Mesendoderm (in vitro differentiated cells): Measurements from ENCODE around the gene COL13A1.

ENCODE experiments used
- DNase-seq: peaks from one replicate; pipeline ENCODE4 v3.0.0; 2013
- H2AK5ac ChIP-seq: 2 replicates; pipeline ENCODE4 v1.6.1; 2013; ENCODE audit warnings: low read length, inconsistent platforms
- H2BK120ac ChIP-seq: 2 replicates; pipeline ENCODE4 v1.6.1; 2013; ENCODE audit warnings: low read depth, mild to moderate bottlenecking, low read length, moderate library complexity, mixed read lengths
- H2BK15ac ChIP-seq: replicated peaks from 2 replicates; pipeline ENCODE4 v1.6.1; 2013; ENCODE audit warnings: low read depth, mild to moderate bottlenecking, moderate library complexity
- H2BK5ac ChIP-seq: 2 replicates; pipeline ENCODE4 v1.6.1; 2013; ENCODE audit warnings: low read length, inconsistent platforms
- H3K18ac ChIP-seq: 2 replicates; pipeline ENCODE4 v1.6.1; 2013; ENCODE audit warnings: mild to moderate bottlenecking, low read length, mixed read lengths
- H3K23ac ChIP-seq: one replicate; pipeline ENCODE4 v1.6.1; 2013; ENCODE audit warnings: low read length
- H3K27ac ChIP-seq: 2 replicates; pipeline ENCODE4 v1.5.1; 2013; ENCODE audit warnings: low read depth, mild to moderate bottlenecking, inconsistent platforms, low read length, moderate library complexity
- H3K27me3 ChIP-seq: 2 replicates; pipeline ENCODE4 v1.6.1; 2013; ENCODE audit warnings: low read length, control low read depth, mild to moderate bottlenecking, inconsistent platforms; ENCODE audit not compliant: insufficient read depth, poor library complexity
- H3K36me3 ChIP-seq: 2 replicates; pipeline ENCODE4 v1.6.1; 2013; ENCODE audit warnings: low read length, inconsistent platforms; ENCODE audit not compliant: control insufficient read depth, insufficient read depth
- H3K4ac ChIP-seq: one replicate; pipeline ENCODE4 v1.6.1; 2013; ENCODE audit warnings: low read depth, mild to moderate bottlenecking, low read length, moderate library complexity
- H3K4me1 ChIP-seq: 2 replicates; pipeline ENCODE4 v1.6.1; 2013; ENCODE audit warnings: low read depth, low read length, inconsistent platforms; ENCODE audit not compliant: control insufficient read depth
- H3K4me2 ChIP-seq: 2 replicates; pipeline ENCODE4 v1.6.1; 2013; ENCODE audit warnings: low read length
- H3K4me3 ChIP-seq: 2 replicates; pipeline ENCODE4 v1.5.1; 2013; ENCODE audit warnings: mild to moderate bottlenecking, low read length
- H3K56ac ChIP-seq: one replicate; pipeline ENCODE4 v1.6.1; 2013; ENCODE audit warnings: low read length
- H3K79me1 ChIP-seq: 2 replicates; pipeline ENCODE4 v1.6.1; 2013; ENCODE audit warnings: low read length, inconsistent platforms
- H3K79me2 ChIP-seq: 2 replicates; pipeline ENCODE4 v1.6.1; 2013; ENCODE audit warnings: mild to moderate bottlenecking, low read length; ENCODE audit not compliant: control insufficient read depth, insufficient read depth
- H3K9ac ChIP-seq: 2 replicates; pipeline ENCODE4 v1.6.1; 2013; ENCODE audit warnings: low read length, inconsistent platforms
- H4K5ac ChIP-seq: one replicate; pipeline ENCODE4 v1.6.1; 2013; ENCODE audit warnings: low read length
- H4K8ac ChIP-seq: one replicate; pipeline ENCODE4 v1.6.1; 2013; ENCODE audit warnings: low read depth, mild to moderate bottlenecking, control low read depth, low read length, moderate library complexity
- WGBS: extraction: QIAGEN DNeasy Blood & Tissue Kit; methylation state at CpG from one replicate; pipeline ENCODE4 v1.1.7; 2013; ENCODE audit warnings: low lambda C conversion rate, missing lambda C conversion rate; ENCODE audit not compliant: insufficient coverage; ENCODE audit errors: extremely low coverage; 5-methylcytosine and 5-hydroxymethylcytosine counted together

COL13A1 gene

GRCh38 chr10:69969977-69970376 is 168.3 kb downstream of the COL13A1 start:
- Histone ChIP-seq H3K4ac (no peak overlapping the region), H2AK5ac (no peak overlapping the region), H3K4me1 (no peaks in the 10 kb centered on the region), H3K79me1 (no peaks in the 10 kb centered on the region), H4K8ac (no peak overlapping the region), H3K23ac (no peak overlapping the region), H3K18ac (no peak overlapping the region), H3K4me3 (no peak overlapping the region), H3K27ac (no peak overlapping the region), H3K27me3 (no peaks in the 10 kb centered on the region), H2BK120ac (no peak overlapping the region), H2BK5ac (no peak overlapping the region), H3K56ac (no peak overlapping the region), H4K5ac (no peak overlapping the region), H3K9ac (no peak overlapping the region), H3K4me2 (no peak overlapping the region), H3K79me2 (no peaks in the 10 kb centered on the region), H2BK15ac (no peak overlapping the region), H3K36me3 (no peaks in the 10 kb centered on the region)
- no peak for DNase-seq
- no CpG with 5 or more reads among the region's 3 CpGs for WGBS

DNA sequence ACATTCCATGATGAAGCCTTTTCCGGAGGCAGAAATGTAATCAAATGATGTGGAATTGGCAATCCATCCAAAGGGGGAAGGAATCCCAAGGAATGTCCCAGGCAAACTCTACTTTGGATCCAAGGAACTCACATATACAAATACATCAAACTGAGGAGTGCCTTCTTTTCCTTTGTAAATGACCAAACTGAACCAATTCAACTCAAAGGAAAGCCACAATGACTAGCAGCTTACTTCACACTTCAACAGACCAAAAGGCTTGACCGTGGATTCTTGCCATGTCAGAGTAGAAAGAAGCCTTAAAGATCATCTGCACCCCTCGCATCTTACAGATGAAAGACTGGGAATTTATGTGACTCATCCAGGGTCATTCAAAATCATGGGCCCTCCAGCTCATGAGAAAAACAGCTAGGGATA is 171.3 kb downstream of the COL13A1 start:
- Histone ChIP-seq H3K79me1 (no peaks in the 10 kb centered on the region), H3K23ac (no peak overlapping the region), H2BK5ac (no peak overlapping the region), H3K27me3 (no peaks in the 10 kb centered on the region), H3K4ac (no peak overlapping the region), H3K36me3 (no peaks in the 10 kb centered on the region), H3K27ac (no peak overlapping the region), H3K4me2 (no peak overlapping the region), H3K79me2 (no peaks in the 10 kb centered on the region), H3K18ac (no peak overlapping the region), H3K9ac (no peak overlapping the region), H3K4me1 (no peaks in the 10 kb centered on the region), H4K5ac (no peak overlapping the region), H3K56ac (no peak overlapping the region), H2BK15ac (no peak overlapping the region), H4K8ac (no peak overlapping the region), H3K4me3 (no peak overlapping the region), H2BK120ac (no peak overlapping the region), H2AK5ac (no peak overlapping the region)
- no peak for DNase-seq
- no CpG with 5 or more reads among the region's 3 CpGs for WGBS

GRCh38 chr10:69973678-69974077 is 172.0 kb downstream of the COL13A1 start:
- no peak overlapping the region for H3K23ac ChIP-seq
- no peak overlapping the region for H2BK5ac ChIP-seq
- H3K18ac ChIP-seq: no peak overlapping the region
- no peak overlapping the region for H3K4ac ChIP-seq
- no peaks in the 10 kb centered on the region for H3K79me2 ChIP-seq
- no peak overlapping the region for H3K27ac ChIP-seq
- H3K4me3 ChIP-seq: no peak overlapping the region
- no peak overlapping the region for H3K4me2 ChIP-seq
- H3K56ac ChIP-seq: no peak overlapping the region
- no peak overlapping the region for H4K8ac ChIP-seq
- no peak overlapping the region for H2BK120ac ChIP-seq
- no peaks in the 10 kb centered on the region for H3K4me1 ChIP-seq
- no peaks in the 10 kb centered on the region for H3K27me3 ChIP-seq
- no peak overlapping the region for H2BK15ac ChIP-seq
- H3K9ac ChIP-seq: no peak overlapping the region
- no peaks in the 10 kb centered on the region for H3K36me3 ChIP-seq
- H4K5ac ChIP-seq: no peak overlapping the region
- H3K79me1 ChIP-seq: no peaks in the 10 kb centered on the region
- no peak for DNase-seq
- no peak overlapping the region for H2AK5ac ChIP-seq

DNA sequence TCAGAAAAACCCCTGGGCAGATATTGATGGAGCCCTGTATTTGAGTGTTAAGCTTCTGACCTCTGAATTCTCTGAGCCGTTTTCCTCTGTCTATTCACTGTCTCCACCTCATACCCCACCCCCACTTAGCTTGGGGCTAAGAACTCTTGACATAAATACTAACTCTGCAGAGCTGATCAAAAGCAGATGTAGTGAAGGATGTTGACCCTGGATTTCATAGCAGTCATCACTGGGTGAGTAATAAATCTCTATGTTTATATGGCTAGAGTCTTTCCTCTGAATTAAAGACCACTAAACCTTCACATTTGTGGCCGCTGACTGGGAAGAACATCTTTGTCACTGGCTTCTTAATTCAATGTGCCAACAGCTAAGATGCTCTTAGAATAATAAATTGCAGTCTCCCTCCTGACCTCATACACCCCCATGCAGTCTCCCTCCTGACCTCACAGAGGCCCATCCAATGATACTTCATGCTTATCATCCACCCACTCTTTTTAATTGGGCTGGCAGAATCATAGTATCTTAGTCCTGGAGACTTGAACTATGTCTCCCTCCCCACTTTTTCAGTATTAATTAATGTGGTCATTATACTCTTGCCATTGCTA is 172.9 kb downstream of the COL13A1 start:
- H4K5ac ChIP-seq: no peak overlapping the region
- no peaks in the 10 kb centered on the region for H3K36me3 ChIP-seq
- H3K79me1 ChIP-seq: no peaks in the 10 kb centered on the region
- H3K79me2 ChIP-seq: no peaks in the 10 kb centered on the region
- no peak overlapping the region for H2BK15ac ChIP-seq
- H3K23ac ChIP-seq: no peak overlapping the region
- no CpG with 5 or more reads among the region's 2 CpGs for WGBS
- H2BK120ac ChIP-seq: no peak overlapping the region
- H3K9ac ChIP-seq: no peak overlapping the region
- no peaks in the 10 kb centered on the region for H3K27me3 ChIP-seq
- H3K56ac ChIP-seq: no peak overlapping the region
- no peak overlapping the region for H2AK5ac ChIP-seq
- DNase-seq: no peak
- H3K4me2 ChIP-seq: no peak overlapping the region
- no peaks in the 10 kb centered on the region for H3K4me1 ChIP-seq
- no peak overlapping the region for H3K27ac ChIP-seq
- no peak overlapping the region for H2BK5ac ChIP-seq
- no peak overlapping the region for H3K18ac ChIP-seq
- no peak overlapping the region for H3K4me3 ChIP-seq
- no peak overlapping the region for H3K4ac ChIP-seq
- no peak overlapping the region for H4K8ac ChIP-seq

- no peak overlapping the region for H2BK5ac ChIP-seq
- no peak overlapping the region for H3K4ac ChIP-seq
- no peaks in the 10 kb centered on the region for H3K4me1 ChIP-seq
- H4K5ac ChIP-seq: no peak overlapping the region
- H3K79me2 ChIP-seq: no peaks in the 10 kb centered on the region
- H3K18ac ChIP-seq: no peak overlapping the region
- no peak overlapping the region for H2BK120ac ChIP-seq
- no peak overlapping the region for H3K4me2 ChIP-seq
- no peak overlapping the region for H3K9ac ChIP-seq
- H3K27ac ChIP-seq: no peak overlapping the region
- WGBS: no CpG with 5 or more reads among the region's 3 CpGs
- no peaks in the 10 kb centered on the region for H3K36me3 ChIP-seq
- no peak overlapping the region for H3K56ac ChIP-seq
- no peak overlapping the region for H3K23ac ChIP-seq
- no peaks in the 10 kb centered on the region for H3K27me3 ChIP-seq
- no peak for DNase-seq
- no peak overlapping the region for H2BK15ac ChIP-seq
- no peak overlapping the region for H2AK5ac ChIP-seq
- no peaks in the 10 kb centered on the region for H3K79me1 ChIP-seq
- no peak overlapping the region for H3K4me3 ChIP-seq
- no peak overlapping the region for H4K8ac ChIP-seq
Measured at GRCh38 chr10:69976795-69977546, 175.3 kb downstream of the COL13A1 start.

DNA sequence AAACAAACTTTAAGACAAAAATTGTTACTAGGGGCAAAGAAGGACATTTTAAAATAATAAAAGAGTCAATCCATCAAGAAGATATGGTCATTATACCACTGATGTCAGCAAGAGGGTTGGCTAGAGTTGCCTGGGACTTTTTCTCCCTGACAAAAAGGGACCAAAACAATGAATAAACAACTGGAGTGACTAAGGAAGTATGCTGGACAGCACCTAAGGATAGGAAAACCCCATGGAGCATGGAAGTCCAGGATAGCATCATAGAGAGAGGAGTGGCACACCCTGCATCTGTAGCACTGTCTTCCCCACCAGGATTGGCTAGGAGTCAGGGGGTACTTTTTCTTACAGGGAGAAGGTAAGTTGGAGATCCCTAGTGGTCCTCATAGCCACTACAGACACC is 177.5 kb downstream of the COL13A1 start:
- no peak for DNase-seq
- Histone ChIP-seq H3K4me2 (no peak overlapping the region), H3K4me3 (no peak overlapping the region), H3K27me3 (no peaks in the 10 kb centered on the region), H3K4me1 (no peaks in the 10 kb centered on the region), H4K5ac (no peak overlapping the region), H3K79me2 (no peaks in the 10 kb centered on the region), H4K8ac (no peak overlapping the region), H3K23ac (no peak overlapping the region), H3K79me1 (no peaks in the 10 kb centered on the region), H3K36me3 (no peaks in the 10 kb centered on the region), H2BK5ac (no peak overlapping the region), H3K56ac (no peak overlapping the region), H3K4ac (no peak overlapping the region), H3K27ac (no peak overlapping the region), H3K18ac (no peak overlapping the region), H2BK120ac (no peak overlapping the region), H2BK15ac (no peak overlapping the region), H2AK5ac (no peak overlapping the region), H3K9ac (no peak overlapping the region)
